HG03469 (cell line): Measurements from ENCODE around the gene ZNRF1.
"Not testable (repeated sequence)": the region's sequence is repeated elsewhere in the genome, so short reads cannot be mapped to it uniquely, and the experiment has no call there.

Source experiments
- ATAC-seq: cut with Tn5 transposase; IDR thresholded peaks from one replicate; pipeline ENCODE4 v1.9.1; 2021; ENCODE audit warnings: mild to moderate bottlenecking, moderate library complexity, moderate number of reproducible peaks; ENCODE audit not compliant: unreplicated experiment

Gene ZNRF1

GRCh38 chr16:75074920-75075687 lies 76.3 kb downstream of the ZNRF1 start:
- peak; percentile 96 for ATAC-seq

- ATAC-seq = no peak
Measured at GRCh38 chr16:75075688-75076268, 77.0 kb downstream of the ZNRF1 start.

- ATAC-seq = no peak
Measured at GRCh38 chr16:75078886-75079285, 80.1 kb downstream of the ZNRF1 start.

DNA sequence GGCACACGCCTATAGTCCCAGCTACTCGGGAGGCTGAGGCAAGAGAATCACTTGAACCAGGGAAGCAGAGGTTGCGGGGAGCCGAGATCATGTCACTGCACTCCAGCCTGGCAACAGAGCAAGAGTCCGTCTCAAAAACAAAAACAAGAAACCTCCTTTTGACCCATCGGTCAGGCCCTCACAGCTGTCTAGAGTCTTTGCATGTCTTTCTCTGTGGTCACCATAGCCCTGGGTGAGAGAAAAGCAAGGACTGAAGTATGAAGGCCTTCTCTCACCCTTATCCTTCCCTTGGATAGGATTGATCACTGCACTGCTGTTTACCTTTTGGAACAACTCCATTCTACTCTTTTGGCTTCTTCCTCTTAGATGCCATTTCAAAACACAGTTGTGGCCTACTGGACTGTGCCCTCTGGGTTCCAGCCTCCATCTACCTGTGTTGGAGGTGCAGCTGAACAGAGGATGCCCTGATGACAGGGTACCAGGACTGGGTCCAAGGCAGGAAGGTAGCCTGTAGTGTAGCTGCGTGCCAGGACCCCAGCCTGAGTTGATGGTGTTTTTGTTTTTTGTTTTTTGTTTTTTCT lies 80.6 kb downstream of the ZNRF1 start:
- no peak for ATAC-seq

DNA sequence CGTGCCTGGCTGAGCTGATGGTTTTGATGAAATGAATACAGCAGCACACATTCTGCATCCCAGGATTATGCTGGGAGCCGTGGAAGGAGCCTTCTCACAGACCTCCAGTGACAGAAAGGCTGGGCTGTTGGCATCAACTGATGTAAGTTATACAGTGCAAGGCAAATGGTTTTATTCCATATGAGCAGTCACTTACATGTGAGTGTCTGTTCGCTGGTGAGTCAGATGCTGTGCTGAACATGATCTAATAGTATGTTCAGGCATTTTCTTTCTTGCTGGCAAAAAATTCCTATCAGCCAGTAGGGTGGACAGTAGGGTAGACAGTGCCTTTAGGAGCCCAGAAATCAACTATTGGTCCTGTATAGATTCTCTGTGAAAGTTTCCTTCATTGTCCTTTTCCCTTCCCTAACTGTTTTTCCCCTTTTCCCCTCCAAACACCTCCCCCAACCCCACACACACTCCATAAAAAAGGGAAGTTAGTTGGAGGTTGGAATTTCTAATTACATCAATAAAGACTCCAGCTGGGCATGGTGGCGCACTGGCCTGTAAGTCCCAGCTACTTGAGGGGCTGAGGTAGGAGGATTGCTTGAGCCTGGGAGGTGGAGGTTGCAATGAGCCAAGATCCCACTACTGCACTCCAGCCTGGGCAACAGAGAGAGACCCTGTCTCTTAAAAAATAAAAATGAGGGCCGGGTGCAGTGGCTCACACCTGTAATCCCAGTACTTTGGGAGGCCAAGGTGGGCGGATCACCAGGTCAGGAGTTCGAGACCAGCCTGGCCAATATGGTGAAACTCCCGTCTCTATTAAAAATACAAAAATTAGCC lies 81.6 kb downstream of the ZNRF1 start:
- ATAC-seq = no peak

DNA sequence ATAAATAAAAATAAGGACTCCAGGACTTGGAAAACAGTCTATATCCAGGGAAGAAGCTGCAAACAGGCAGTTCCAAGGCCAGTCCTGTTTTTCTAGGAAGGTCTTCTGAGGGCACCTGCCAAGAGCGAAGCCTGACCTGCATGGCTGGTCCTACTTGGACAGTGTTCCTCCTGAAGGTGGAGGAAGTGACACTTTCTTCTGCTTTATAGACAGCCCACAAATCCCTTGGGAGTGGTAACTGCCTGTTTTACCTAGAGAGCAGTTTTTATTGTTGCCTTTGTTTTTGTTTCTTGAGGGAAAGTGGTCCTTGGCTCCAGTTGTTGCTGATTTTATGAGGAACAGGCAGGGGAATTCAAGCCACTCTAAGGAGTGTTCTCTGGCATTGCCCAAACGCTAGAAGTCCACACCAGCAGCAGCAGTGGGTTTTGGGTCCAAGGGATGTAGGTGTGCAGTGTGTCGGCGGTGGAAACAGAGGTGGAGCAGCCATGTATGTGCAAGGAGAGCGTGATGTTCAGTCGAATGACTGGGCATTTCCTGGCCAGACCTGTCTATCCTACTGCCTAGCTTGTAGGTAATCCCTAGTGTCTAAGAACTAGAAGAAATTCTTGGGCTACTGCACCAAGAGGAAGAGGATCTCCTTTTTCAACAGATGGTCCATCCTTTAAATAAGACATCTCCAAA lies 82.5 kb downstream of the ZNRF1 start:
- ATAC-seq = no peak

- ATAC-seq = no peak
Measured at GRCh38 chr16:75083813-75084212, 85.0 kb downstream of the ZNRF1 start.

DNA sequence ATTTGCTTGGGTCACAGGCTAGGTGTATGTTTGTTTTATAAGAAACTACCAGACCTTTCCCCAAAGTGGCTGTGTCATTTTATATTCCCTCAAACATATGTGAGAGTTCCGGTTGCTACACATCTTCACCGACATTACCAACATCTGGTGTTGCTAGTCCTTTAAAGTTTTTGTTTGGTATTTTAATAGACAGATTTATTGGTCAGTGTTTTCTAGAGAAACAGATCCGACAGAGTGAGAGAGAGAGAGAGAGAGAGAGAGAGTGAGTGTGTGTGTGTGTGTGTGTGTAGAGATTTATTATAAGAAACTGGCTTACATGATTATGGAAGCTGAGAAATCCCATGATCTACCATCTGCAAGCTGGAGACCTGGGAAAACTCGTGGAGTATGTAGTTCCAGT lies 86.7 kb downstream of the ZNRF1 start:
- no peak for ATAC-seq

DNA sequence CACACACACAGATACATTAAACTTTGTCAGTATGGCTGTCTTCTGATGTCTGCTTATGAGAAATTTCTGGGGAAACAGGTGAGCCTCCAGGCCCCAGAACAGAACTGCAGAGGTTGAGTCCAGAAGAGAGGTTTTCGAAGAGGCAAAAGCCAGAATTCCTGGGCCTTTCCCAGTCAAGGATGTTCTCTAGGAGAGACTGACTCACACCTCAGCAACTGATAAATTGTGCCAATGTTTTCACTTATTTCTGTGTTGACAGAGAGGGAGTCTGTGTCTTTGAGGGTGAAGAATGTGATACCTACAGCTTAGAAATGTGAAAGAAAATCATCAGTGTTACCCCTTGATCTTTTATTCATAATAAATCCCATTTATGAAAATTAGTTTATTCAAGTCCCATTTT lies 87.5 kb downstream of the ZNRF1 start:
- no peak for ATAC-seq

DNA sequence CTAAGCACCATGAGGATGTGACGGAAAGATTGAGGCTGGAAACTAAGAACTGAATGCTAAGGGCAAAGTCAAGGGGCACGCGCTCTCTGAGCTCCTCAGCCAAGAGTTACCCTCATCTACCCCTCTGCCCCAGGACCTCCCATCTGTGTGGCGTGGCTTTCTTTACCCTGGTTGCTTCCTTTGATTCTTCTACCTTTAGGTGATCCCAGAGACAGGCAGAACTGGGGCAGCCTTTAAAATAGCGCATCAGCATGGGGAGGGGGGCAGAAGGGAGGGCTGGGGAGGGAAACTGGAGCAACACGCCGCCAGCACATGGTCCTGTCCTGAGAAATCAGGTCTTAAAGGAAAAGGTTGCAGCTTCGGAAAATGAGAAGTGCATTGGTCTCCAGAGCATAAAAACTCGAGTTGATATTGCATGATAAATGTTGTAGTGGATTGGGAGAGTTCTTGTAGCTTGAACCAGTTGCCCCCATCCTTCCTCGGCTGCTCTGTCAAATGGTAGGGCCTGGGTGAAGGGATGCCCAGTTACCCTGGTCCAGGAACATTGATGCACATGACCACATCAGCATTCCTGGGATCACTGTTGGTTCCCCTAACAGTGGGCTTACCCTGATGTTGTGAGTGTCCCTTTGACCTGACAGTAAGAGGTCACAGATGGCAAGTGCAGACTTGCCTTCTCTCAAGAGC lies 88.0 kb downstream of the ZNRF1 start:
- no peak for ATAC-seq

GRCh38 chr16:75087375-75087979 lies 88.7 kb downstream of the ZNRF1 start:
- ATAC-seq = no peak

DNA sequence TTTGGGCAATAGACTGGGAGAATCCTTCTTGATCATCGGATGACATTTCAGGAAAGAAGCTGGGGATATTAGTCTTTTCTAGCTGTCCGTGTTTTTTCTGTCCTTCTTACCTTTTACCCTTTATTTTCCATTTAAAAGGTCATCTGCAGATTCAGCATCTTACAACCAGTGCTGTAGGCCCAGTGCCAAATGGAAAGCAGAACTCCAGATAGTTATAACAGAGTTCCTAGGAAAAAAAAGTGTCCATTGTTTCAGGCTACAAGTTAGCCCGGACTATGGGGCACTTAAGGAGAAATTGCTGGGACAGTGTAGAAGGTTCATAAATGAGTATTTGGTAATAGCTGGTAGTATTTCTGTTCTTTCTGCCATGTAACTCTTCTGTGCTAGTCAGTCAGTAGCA lies 89.4 kb downstream of the ZNRF1 start:
- ATAC-seq = no peak

DNA sequence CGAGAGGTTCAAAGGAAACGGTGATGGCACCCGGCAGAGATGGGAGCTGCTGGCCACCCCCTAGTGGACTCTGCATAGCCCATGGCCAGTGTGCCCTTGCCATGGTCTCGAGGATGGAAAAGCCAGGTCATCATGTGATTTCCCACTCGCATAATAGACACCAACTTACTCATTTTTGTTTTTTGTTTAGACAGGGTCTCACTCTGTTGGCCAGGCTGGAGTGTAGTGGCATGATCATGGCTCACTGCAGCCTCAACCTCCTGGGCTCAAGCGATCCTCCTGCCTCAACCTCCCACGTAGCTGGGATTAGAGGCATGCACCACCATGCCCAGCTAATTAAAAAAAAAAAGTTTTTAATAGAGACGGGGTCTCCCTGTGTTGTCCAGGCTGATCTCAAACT lies 90.1 kb downstream of the ZNRF1 start:
- ATAC-seq = no peak

DNA sequence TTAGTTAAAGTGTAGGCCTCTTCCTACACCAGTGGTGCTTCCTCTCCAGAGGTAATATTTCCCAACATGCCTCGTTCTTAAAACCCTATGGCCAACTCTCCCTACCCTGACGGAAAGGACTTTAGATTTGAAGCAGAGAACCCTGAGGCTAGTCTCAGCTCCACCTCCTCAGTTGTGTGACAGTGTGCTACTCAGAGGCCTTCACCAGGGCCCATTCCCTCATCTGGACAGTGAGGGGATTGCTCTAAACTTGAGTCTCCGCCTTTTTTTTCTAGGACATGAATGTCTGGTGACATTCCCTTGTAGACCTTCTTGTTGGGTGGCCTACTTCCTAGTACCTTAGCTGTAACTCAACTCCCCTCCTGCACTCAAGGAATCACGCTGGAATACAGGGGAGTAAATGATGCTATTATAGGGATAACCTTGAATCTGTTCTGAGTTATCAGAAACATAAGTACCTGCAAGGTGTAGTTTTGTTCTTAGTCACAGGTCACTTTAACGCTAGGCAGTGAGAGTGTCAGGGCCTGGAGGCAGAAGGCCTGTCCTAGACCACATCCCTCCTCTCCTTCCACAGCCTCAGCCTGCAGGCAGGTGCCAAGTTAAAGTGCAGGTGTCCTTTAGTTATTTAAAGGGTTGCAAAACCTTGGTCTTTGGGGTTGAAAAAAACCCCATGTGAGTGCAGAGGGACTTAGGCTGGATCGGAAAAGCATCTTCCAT lies 90.8 kb downstream of the ZNRF1 start:
- no peak for ATAC-seq

DNA sequence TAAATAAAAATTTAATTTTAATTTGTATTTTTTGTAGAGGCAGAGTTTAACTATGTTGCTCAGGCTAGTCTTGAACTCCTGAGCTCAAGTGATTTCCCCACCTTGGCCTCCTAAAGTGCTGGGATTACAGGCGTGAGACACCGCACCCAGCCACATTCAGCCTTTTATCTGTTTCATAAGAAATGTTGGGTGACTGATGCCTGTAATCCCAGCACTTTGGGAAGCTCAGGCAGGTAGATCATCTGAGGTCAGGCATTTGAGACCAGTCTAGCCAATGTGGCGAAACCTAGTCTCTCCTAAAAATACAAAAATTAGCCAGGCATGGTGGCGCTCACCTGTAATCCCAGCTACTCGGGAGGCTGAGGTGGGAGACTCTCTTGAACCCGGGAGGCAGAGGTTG lies 92.1 kb downstream of the ZNRF1 start:
- ATAC-seq = not testable (repeated sequence)

GRCh38 chr16:75091619-75092018 lies 92.8 kb downstream of the ZNRF1 start:
- ATAC-seq = not testable (repeated sequence)

DNA sequence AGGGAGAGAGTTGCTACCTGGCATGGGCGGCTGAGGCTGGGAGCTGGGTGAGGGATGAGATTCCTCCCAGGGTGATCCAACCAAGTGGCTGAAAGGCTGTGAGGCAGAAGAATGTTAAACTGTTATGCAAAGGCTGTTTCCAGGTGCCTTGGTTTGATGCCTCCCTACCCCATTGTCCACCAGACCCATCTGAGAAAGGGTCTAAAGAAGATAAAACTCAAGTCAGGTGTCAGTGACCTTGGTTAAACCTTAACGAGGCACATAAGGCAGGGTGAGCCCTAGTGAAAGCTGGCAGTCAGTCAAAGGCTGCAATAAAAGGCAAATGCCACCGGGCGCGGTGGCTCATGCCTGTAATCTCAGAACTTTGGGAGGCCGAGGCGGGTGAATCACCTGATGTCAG lies 94.0 kb downstream of the ZNRF1 start:
- no peak for ATAC-seq

DNA sequence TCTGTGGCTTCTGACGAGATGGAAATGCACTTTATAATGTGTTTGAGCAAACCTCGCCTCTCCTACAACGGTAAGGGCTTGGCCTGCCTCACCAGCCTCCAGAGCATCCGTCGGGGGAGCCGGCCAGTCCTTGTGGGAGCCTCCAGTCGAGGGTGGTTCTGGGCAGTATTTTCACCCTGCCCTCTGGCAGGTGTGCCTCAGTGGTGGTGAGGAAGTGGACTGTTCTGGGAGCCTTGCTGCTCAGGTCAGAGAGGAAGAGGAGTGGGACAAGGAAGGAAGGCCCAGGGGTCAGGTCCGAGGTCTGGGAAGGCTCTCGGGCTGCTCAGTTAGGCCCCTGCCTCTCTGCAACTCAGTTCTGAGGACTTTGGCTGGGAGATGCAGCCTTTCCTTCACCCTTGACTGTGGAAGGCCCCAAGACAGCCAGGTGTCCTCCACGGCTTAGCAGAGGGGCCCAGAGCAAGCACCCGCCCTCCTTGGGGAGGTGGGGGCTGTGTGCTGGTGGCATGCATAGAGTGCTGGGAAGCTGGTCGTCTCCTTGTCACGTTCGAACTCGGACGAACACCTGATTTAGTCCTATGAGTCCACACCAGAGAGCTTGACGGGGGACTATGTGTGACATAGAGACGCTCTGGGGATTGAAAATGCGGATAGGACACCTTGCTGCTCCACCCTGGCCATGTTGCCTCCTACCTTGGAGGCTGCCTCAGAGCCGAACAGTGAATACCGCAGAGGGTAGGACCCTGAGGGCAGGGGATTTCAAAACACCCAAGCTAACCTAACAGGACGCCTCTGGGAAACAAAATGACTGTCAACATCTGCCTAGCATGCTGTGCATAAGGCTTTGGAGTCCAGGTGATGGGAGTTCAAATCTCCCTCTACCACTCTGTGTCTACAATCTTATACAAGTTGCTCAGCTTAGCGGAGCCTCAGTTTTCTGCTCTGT lies 95.0 kb downstream of the ZNRF1 start:
- no peak for ATAC-seq
